GM12878 (cell line): ENCODE measurements around the gene PGM2L1. TPM values are rescaled to one million over a fixed set of nuclear protein-coding genes. Genes with fewer than 3 reads are reported as not detected.

Source experiments
- ATAC-seq: fragments of 200-7000 bp; cut with Tn5 transposase; 3 replicates; pipeline ENCODE4 v1.9.1; 2020; ENCODE audit warnings: mild to moderate bottlenecking, moderate library complexity
- BruUV-seq: library from RNA; stranded (reverse); fragments of 400-500 nt; replicated peaks from 2 replicates; lab custom pipeline; 2021; lab: Mats Ljungman, UMichigan
- CTCF ChIA-PET: fragments of 300-600 bp; sonication (Branson Sonifier 250); formaldehyde crosslinking; extraction: SDS; loops from one replicate; lab custom pipeline; 2021; ENCODE audit warnings: inconsistent platforms; lab: Yijun Ruan, JAX
- POLR2A ChIA-PET: fragments of 350-600 bp; formaldehyde crosslinking; extraction: SDS; loops from one replicate; lab custom pipeline; 2021; ENCODE audit warnings: inconsistent platforms; lab: Charles Lee
- RAD21 ChIA-PET: fragments of 300-600 bp; sonication (Branson Sonifier 250); formaldehyde crosslinking; loops from one replicate; lab custom pipeline; 2023; ENCODE audit warnings: antibody characterized with exemption; ENCODE audit not compliant: unreplicated experiment; lab: Charles Lee
- SMC1A ChIA-PET: fragments of 300-600 bp; sonication (Branson Sonifier 250); formaldehyde crosslinking; loops from one replicate; lab custom pipeline; 2023; ENCODE audit not compliant: unreplicated experiment, uncharacterized antibody; lab: Charles Lee
- DNase-seq: peaks from one replicate; pipeline ENCODE4 v3.0.0-alpha.2; 2011; ENCODE audit warnings: low read depth, low spot score
- FAIRE-seq: peaks from 3 replicates; lab custom pipeline; 2011; peaks lifted over from hg19 to GRCh38; lab: Jason Lieb, UNC
- H2AFZ ChIP-seq: 2 replicates; pipeline ENCODE4 v1.6.0; 2011; ENCODE audit warnings: low read depth, low read length, control low read depth; ENCODE audit not compliant: control insufficient read depth
- H3K27ac ChIP-seq: 2 replicates; pipeline ENCODE4 v1.5.1; 2011; ENCODE audit warnings: control low read depth; ENCODE audit not compliant: control insufficient read depth, insufficient read depth
- H3K27me3 ChIP-seq, 2 experiments: replicated peaks in 1 of 2; 2 replicates each; pipeline versions ENCODE4 v1.6.0 to v1.6.1; 2011; ENCODE audit warnings: low read length in 1 of 2; ENCODE audit not compliant: control insufficient read depth in 2 of 2, insufficient read depth in 2 of 2
- H3K36me3 ChIP-seq, 2 experiments: 2 replicates each; pipeline ENCODE4 v1.5.1; 2011; ENCODE audit warnings: low read length in 1 of 2; ENCODE audit not compliant: control insufficient read depth in 2 of 2, insufficient read depth in 2 of 2
- H3K4me1 ChIP-seq: 2 replicates; pipeline ENCODE4 v1.6.1; 2011; ENCODE audit warnings: mild to moderate bottlenecking, low read length, moderate library complexity, mixed read lengths; ENCODE audit not compliant: control insufficient read depth, insufficient read depth
- H3K4me2 ChIP-seq: 2 replicates; pipeline ENCODE4 v1.6.0; 2011; ENCODE audit warnings: control low read depth; ENCODE audit not compliant: control insufficient read depth, insufficient read depth
- H3K4me3 ChIP-seq: fragments of 200-600 bp; sonication (generic); 2 replicates; pipeline ENCODE4 v1.5.1; 2016
- H3K79me2 ChIP-seq: 2 replicates; pipeline ENCODE4 v1.6.0; 2011; ENCODE audit warnings: low read length; ENCODE audit not compliant: control insufficient read depth, insufficient read depth
- H3K9ac ChIP-seq: 2 replicates; pipeline ENCODE4 v1.8.0; 2011; ENCODE audit warnings: low read length, control low read depth, mixed read lengths; ENCODE audit not compliant: control insufficient read depth, insufficient read depth
- H3K9me3 ChIP-seq: replicated peaks from 3 replicates; pipeline ENCODE4 v1.5.1; 2011; ENCODE audit warnings: mild to moderate bottlenecking, low read length; ENCODE audit not compliant: control insufficient read depth, insufficient read depth
- H4K20me1 ChIP-seq: 2 replicates; pipeline ENCODE4 v1.6.0; 2011; ENCODE audit not compliant: control insufficient read depth, insufficient read depth
- GABPA ChIP-seq: IDR thresholded peaks from 2 replicates; pipeline ENCODE4 v1.6.1; 2014; ENCODE audit warnings: antibody characterized with exemption, low read depth, mild to moderate bottlenecking, inconsistent platforms
- HDAC2 ChIP-seq: fragments of 200-600 bp; sonication (generic); IDR thresholded peaks from 2 replicates; pipeline ENCODE4 v1.6.1; 2017
- IRF4 ChIP-seq: IDR thresholded peaks from 2 replicates; pipeline ENCODE4 v1.6.1; 2011; ENCODE audit warnings: low read depth, low read length
- KLF5 ChIP-seq: fragments of 450-650 bp; IDR thresholded peaks from 2 replicates; pipeline ENCODE4 v1.6.1; 2014; ENCODE audit warnings: mild to moderate bottlenecking; ENCODE audit not compliant: partially characterized antibody
- LARP7 ChIP-seq: fragments of 450-650 bp; IDR thresholded peaks from 2 replicates; pipeline ENCODE4 v1.6.1; 2017; ENCODE audit warnings: mild to moderate bottlenecking
- NFXL1 ChIP-seq: fragments of 450-650 bp; IDR thresholded peaks from 2 replicates; pipeline ENCODE4 v1.6.1; 2017; ENCODE audit warnings: antibody characterized with exemption, mild to moderate bottlenecking, borderline replicate concordance
- NR2C2 ChIP-seq: IDR thresholded peaks from 2 replicates; pipeline ENCODE4 v1.6.1; 2011; ENCODE audit warnings: borderline replicate concordance, low read depth; ENCODE audit not compliant: control insufficient read depth, insufficient read length
- PML ChIP-seq: IDR thresholded peaks from 2 replicates; pipeline ENCODE4 v1.6.1; 2012; ENCODE audit warnings: low read length, inconsistent platforms
- RAD21 ChIP-seq: IDR thresholded peaks from 2 replicates; pipeline ENCODE4 v1.6.1; 2011; ENCODE audit warnings: mild to moderate bottlenecking, low read depth, low read length, moderate library complexity; ENCODE audit not compliant: insufficient read depth
- SMAD1 ChIP-seq: fragments of 450-650 bp; IDR thresholded peaks from 2 replicates; pipeline ENCODE4 v1.6.1; 2018; ENCODE audit warnings: mild to moderate bottlenecking, low read depth; ENCODE audit not compliant: partially characterized antibody
- TCF7 ChIP-seq: IDR thresholded peaks from 2 replicates; pipeline ENCODE4 v1.6.1; 2014; ENCODE audit warnings: antibody characterized with exemption, borderline replicate concordance
- WGBS: methylation state at CpG from one replicate; pipeline ENCODE4 v1.1.6; 2016; ENCODE audit warnings: low lambda C conversion rate; ENCODE audit not compliant: insufficient replicate concordance, insufficient coverage; ENCODE audit errors: missing lambda C conversion rate; 5-methylcytosine and 5-hydroxymethylcytosine counted together
- in situ Hi-C: fragments of 300-500 bp; cut with MboI; formaldehyde crosslinking; loops from 9 replicates; pipeline ENCODE4 v1.14.3; 2018; ENCODE audit warnings: mixed read lengths
- intact Hi-C: fragments of 100-400 bp; cut with micrococcal nuclease; formaldehyde crosslinking; loops from one replicate; pipeline ENCODE4 v1.14.2; 2022; ENCODE audit not compliant: unreplicated experiment
- polyA plus RNA-seq, 11 experiments: library from polyadenylated mRNA; depleted of rRNA in 4 of 11; unstranded in 6 of 11; stranded (reverse) in 5 of 11; fragments of >200 nt; fragmentation: Nextera tagmentation in 4 of 11; fragmentation: Illumina TruSeq in 1 of 11; extraction: Ambion mirVana in 4 of 11; extraction: Trizol in 1 of 11; gene quantifications; 1 replicate in 1 of 11; 2 replicates in 10 of 11; pipeline versions ENCODE4 v1.2.1 to v1.2.3, GENCODE V29; 2011 to 2016; ENCODE audit warnings: inconsistent platforms in 2 of 11, missing spikeins in 2 of 11, low read depth in 1 of 11
- total RNA-seq, 4 experiments: library from RNA; depleted of rRNA in 3 of 4; stranded (reverse); fragments of >200 nt in 3 of 4; fragmentation: Illumina TruSeq in 1 of 4; extraction: Trizol in 1 of 4; gene quantifications; 2 replicates each; pipeline versions ENCODE4 v1.2.1 to v1.2.3, GENCODE V29; 2013 to 2021
- TF ChIP-seq, protein P1 (sequence below): fragments of 450-650 bp; IDR thresholded peaks from 2 replicates; pipeline ENCODE4 v1.6.1; 2017; ENCODE audit warnings: mild to moderate bottlenecking, low read depth, inconsistent platforms; ENCODE audit not compliant: poor library complexity, severe bottlenecking
- TF ChIP-seq, protein P2 (sequence below): fragments of 150-350 bp; IDR thresholded peaks from 2 replicates; pipeline ENCODE4 v1.6.1; 2014; ENCODE audit warnings: mild to moderate bottlenecking, low read depth, low read length
- TF ChIP-seq, protein P3 (sequence below): fragments of 450-650 bp; IDR thresholded peaks from 2 replicates; pipeline ENCODE4 v1.6.1; 2014; ENCODE audit warnings: mild to moderate bottlenecking
- TF ChIP-seq, protein P4 (sequence below): fragments of 150-350 bp; IDR thresholded peaks from 2 replicates; pipeline ENCODE4 v1.6.1; 2016; ENCODE audit warnings: low read depth, low read length
- TF ChIP-seq, protein P5 (sequence below): fragments of 450-650 bp; IDR thresholded peaks from 2 replicates; pipeline ENCODE4 v1.6.1; 2017; ENCODE audit warnings: borderline replicate concordance

The PGM2L1 gene
- total and polyA plus RNA-seq, 10 of the 15 experiments (the other 5 are each of a cell fraction or from before 2014, with no cell fraction given), result 0.04 to 0.20 (median 0.13) TPM; not detected in 1

DNA sequence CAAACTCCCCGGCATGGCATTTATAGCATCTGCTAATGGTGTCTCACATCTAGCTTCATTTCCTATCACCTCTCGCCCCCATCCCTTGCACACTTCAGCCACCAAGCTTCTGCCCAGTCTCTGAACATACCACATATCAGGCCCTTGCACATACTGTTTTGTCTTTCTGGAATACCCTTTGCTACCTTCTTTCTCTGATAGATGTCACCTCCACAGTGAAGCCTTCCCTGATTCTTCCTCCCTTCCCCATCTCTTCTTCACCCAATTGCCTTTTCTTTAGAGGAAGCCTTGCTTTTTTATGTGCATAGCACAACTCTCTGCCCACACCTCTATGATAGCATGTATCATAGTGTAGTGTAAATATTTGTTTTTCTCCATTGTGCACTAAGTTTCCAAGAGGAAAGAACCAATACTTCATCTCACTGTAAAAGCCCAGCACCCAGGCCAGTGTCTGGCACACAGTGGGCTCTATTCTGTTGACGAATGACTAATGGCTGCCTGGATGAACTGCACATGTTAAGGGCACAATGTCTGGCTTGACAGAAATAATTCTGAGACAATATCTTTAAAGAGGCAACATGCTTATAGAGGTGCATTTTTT, 114.6 kb downstream of the PGM2L1 start:
- H3K9me3 ChIP-seq, result no peaks in the 10 kb centered on the region; the same call in 1 of the 3 replicates
- ChIA-PET CTCF (no interaction called here), POLR2A (no interaction called here), SMC1A (no interaction called here), RAD21 (no interaction called here)
- H3K36me3 ChIP-seq, result no peaks in the 10 kb centered on the region
- no peak overlapping the region for H3K27ac ChIP-seq
- no peak for FAIRE-seq
- no peak overlapping the region for H3K9ac ChIP-seq
- 52% methylated on average over 3 of the region's 3 CpGs for WGBS
- intact Hi-C loops (no loop called here), in situ Hi-C loops (no loop called here)
- no peak overlapping the region for H3K4me3 ChIP-seq
- no peak for ATAC-seq
- BruUV-seq, result no TSS peak
- DNase-seq, result no peak
- no peaks in the 10 kb centered on the region for H3K79me2 ChIP-seq
- H3K27me3 ChIP-seq, result no peaks in the 10 kb centered on the region
- no peak overlapping the region for H2AFZ ChIP-seq
- H3K4me2 ChIP-seq, result no peak overlapping the region
- peaks cover 3% of the 10 kb centered on the region for H3K4me1 ChIP-seq
- no peaks in the 10 kb centered on the region for H4K20me1 ChIP-seq
- TF ChIP-seq, protein P1, sequence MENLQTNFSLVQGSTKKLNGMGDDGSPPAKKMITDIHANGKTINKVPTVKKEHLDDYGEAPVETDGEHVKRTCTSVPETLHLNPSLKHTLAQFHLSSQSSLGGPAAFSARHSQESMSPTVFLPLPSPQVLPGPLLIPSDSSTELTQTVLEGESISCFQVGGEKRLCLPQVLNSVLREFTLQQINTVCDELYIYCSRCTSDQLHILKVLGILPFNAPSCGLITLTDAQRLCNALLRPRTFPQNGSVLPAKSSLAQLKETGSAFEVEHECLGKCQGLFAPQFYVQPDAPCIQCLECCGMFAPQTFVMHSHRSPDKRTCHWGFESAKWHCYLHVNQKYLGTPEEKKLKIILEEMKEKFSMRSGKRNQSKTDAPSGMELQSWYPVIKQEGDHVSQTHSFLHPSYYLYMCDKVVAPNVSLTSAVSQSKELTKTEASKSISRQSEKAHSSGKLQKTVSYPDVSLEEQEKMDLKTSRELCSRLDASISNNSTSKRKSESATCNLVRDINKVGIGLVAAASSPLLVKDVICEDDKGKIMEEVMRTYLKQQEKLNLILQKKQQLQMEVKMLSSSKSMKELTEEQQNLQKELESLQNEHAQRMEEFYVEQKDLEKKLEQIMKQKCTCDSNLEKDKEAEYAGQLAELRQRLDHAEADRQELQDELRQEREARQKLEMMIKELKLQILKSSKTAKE, result no peak
- TF ChIP-seq PML (no peak), SMAD1 (no peak), GABPA (no peak), IRF4 (no peak), RAD21 (no peak), LARP7 (no peak), NR2C2 (no peak), HDAC2 (no peak), NFXL1 (no peak), TCF7 (no peak), KLF5 (no peak)
- TF ChIP-seq, protein P2, sequence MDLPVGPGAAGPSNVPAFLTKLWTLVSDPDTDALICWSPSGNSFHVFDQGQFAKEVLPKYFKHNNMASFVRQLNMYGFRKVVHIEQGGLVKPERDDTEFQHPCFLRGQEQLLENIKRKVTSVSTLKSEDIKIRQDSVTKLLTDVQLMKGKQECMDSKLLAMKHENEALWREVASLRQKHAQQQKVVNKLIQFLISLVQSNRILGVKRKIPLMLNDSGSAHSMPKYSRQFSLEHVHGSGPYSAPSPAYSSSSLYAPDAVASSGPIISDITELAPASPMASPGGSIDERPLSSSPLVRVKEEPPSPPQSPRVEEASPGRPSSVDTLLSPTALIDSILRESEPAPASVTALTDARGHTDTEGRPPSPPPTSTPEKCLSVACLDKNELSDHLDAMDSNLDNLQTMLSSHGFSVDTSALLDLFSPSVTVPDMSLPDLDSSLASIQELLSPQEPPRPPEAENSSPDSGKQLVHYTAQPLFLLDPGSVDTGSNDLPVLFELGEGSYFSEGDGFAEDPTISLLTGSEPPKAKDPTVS, result no peak
- TF ChIP-seq, protein P3, sequence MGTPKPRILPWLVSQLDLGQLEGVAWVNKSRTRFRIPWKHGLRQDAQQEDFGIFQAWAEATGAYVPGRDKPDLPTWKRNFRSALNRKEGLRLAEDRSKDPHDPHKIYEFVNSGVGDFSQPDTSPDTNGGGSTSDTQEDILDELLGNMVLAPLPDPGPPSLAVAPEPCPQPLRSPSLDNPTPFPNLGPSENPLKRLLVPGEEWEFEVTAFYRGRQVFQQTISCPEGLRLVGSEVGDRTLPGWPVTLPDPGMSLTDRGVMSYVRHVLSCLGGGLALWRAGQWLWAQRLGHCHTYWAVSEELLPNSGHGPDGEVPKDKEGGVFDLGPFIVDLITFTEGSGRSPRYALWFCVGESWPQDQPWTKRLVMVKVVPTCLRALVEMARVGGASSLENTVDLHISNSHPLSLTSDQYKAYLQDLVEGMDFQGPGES, result no peak
- TF ChIP-seq, protein P4, sequence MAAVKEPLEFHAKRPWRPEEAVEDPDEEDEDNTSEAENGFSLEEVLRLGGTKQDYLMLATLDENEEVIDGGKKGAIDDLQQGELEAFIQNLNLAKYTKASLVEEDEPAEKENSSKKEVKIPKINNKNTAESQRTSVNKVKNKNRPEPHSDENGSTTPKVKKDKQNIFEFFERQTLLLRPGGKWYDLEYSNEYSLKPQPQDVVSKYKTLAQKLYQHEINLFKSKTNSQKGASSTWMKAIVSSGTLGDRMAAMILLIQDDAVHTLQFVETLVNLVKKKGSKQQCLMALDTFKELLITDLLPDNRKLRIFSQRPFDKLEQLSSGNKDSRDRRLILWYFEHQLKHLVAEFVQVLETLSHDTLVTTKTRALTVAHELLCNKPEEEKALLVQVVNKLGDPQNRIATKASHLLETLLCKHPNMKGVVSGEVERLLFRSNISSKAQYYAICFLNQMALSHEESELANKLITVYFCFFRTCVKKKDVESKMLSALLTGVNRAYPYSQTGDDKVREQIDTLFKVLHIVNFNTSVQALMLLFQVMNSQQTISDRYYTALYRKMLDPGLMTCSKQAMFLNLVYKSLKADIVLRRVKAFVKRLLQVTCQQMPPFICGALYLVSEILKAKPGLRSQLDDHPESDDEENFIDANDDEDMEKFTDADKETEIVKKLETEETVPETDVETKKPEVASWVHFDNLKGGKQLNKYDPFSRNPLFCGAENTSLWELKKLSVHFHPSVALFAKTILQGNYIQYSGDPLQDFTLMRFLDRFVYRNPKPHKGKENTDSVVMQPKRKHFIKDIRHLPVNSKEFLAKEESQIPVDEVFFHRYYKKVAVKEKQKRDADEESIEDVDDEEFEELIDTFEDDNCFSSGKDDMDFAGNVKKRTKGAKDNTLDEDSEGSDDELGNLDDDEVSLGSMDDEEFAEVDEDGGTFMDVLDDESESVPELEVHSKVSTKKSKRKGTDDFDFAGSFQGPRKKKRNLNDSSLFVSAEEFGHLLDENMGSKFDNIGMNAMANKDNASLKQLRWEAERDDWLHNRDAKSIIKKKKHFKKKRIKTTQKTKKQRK, result no peak
- TF ChIP-seq, protein P5, sequence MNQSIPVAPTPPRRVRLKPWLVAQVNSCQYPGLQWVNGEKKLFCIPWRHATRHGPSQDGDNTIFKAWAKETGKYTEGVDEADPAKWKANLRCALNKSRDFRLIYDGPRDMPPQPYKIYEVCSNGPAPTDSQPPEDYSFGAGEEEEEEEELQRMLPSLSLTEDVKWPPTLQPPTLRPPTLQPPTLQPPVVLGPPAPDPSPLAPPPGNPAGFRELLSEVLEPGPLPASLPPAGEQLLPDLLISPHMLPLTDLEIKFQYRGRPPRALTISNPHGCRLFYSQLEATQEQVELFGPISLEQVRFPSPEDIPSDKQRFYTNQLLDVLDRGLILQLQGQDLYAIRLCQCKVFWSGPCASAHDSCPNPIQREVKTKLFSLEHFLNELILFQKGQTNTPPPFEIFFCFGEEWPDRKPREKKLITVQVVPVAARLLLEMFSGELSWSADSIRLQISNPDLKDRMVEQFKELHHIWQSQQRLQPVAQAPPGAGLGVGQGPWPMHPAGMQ, result no peak
